ENCODE measurements around the gene CLCN1. TPM values are rescaled to one million over a fixed set of nuclear protein-coding genes. Genes with fewer than 3 reads are reported as not detected.

The CLCN1 gene
- total RNA-seq: not detected
- long read RNA-seq: 0 reads

GRCh38 chr7:143315776-143316175, at the start of gene CLCN1:
Gene CLCN1, plus strand, starts transcription at chr7:143316111. Its CDS starts 102 bp downstream, at chr7:143316213.
- intact Hi-C loops (cut with DNase I): no loop called here
- no peak for DNase-seq (ENCODE audit: low spot score)

GRCh38 chr7:143269251-143269650, 46.7 kb upstream of the CLCN1 start:
- no peak for DNase-seq (ENCODE audit: low spot score)
- intact Hi-C loops (cut with DNase I): no loop called here

GRCh38 chr7:143271240-143271639, 44.7 kb upstream of the CLCN1 start:
- intact Hi-C loops (cut with DNase I): no loop called here
- no peak for DNase-seq (ENCODE audit: low spot score)

GRCh38 chr7:143272871-143273270, 43.0 kb upstream of the CLCN1 start:
- intact Hi-C loops (cut with DNase I): no loop called here
- DNase-seq (ENCODE audit: low spot score): no peak

- intact Hi-C loops (cut with DNase I): no loop called here
- no peak for DNase-seq (ENCODE audit: low spot score)
Measured at GRCh38 chr7:143279186-143280098, 36.5 kb upstream of the CLCN1 start.

- intact Hi-C loops (cut with DNase I): no loop called here
Measured at GRCh38 chr7:143280160-143280559, 35.8 kb upstream of the CLCN1 start.

GRCh38 chr7:143280566-143280965, 35.3 kb upstream of the CLCN1 start:
- intact Hi-C loops (cut with DNase I): no loop called here
- DNase-seq (ENCODE audit: low spot score): no peak

More at GRCh38 chr7:143280160-143280559, 35.8 kb upstream of the CLCN1 start:
- DNase-seq (ENCODE audit: low spot score): no peak

GRCh38 chr7:143281529-143281928, 34.4 kb upstream of the CLCN1 start:
- no peak for DNase-seq (ENCODE audit: low spot score)
- intact Hi-C loops (cut with DNase I): no loop called here

GRCh38 chr7:143282124-143282523, 33.8 kb upstream of the CLCN1 start:
- intact Hi-C loops (cut with DNase I): no loop called here
- no peak for DNase-seq (ENCODE audit: low spot score)

GRCh38 chr7:143283381-143283780, 32.5 kb upstream of the CLCN1 start:
- intact Hi-C loops (cut with DNase I): no loop called here

GRCh38 chr7:143284591-143285469, 31.1 kb upstream of the CLCN1 start, which contains the start of gene TMEM139:
Gene TMEM139, plus strand, starts transcription at chr7:143284958. Its CDS starts 1,000 bp downstream, at chr7:143285958.
- no peak for DNase-seq (ENCODE audit: low spot score)
- intact Hi-C loops (cut with DNase I): loop anchor here (5.0 kb wide), 1 partner anchor 97 kb away; the partner anchor contains the start of gene ZYX

More at GRCh38 chr7:143283381-143283780, 32.5 kb upstream of the CLCN1 start:
- DNase-seq (ENCODE audit: low spot score): no peak

- intact Hi-C loops (cut with DNase I): loop anchor here (5.0 kb wide), 1 partner anchor 97 kb away; the partner anchor contains the start of gene ZYX
- no peak for DNase-seq (ENCODE audit: low spot score)
Measured at GRCh38 chr7:143285470-143285778, 30.5 kb upstream of the CLCN1 start.

- intact Hi-C loops (cut with DNase I): loop anchor here (5.0 kb wide), 1 partner anchor 96 kb away; the partner anchor contains the start of gene ZYX
- DNase-seq (ENCODE audit: low spot score): no peak
Measured at GRCh38 chr7:143285806-143286521, 29.9 kb upstream of the CLCN1 start.

- intact Hi-C loops (cut with DNase I): loop anchor here (5.0 kb wide), 1 partner anchor 96 kb away; the partner anchor contains the start of gene ZYX
Measured at GRCh38 chr7:143286522-143286890, 29.4 kb upstream of the CLCN1 start.

GRCh38 chr7:143287339-143287934, 28.5 kb upstream of the CLCN1 start:
- intact Hi-C loops (cut with DNase I): loop anchor here (5.0 kb wide), 1 partner anchor 95 kb away; the partner anchor contains the start of gene ZYX
- no peak for DNase-seq (ENCODE audit: low spot score)

More at GRCh38 chr7:143286522-143286890, 29.4 kb upstream of the CLCN1 start:
- DNase-seq (ENCODE audit: low spot score): no peak

GRCh38 chr7:143287935-143288826, 27.7 kb upstream of the CLCN1 start, which contains the start of gene CASP2:
Gene CASP2, plus strand, starts transcription at chr7:143288351. Its CDS starts 105 bp downstream, at chr7:143288456.
- intact Hi-C loops (cut with DNase I): loop anchor here (2.0 to 5.0 kb wide), 2 partner anchors 25 to 94 kb away; partner anchors contain the start of genes GSTK1 and ZYX
- DNase-seq (ENCODE audit: low spot score): peak; percentile 99

GRCh38 chr7:143288836-143289235, 27.1 kb upstream of the CLCN1 start:
- intact Hi-C loops (cut with DNase I): loop anchor here (2.0 to 5.0 kb wide), 2 partner anchors 26 to 93 kb away; partner anchors contain the start of genes GSTK1 and ZYX
- no peak for DNase-seq (ENCODE audit: low spot score)

All from cardiac septum (tissue), 1 donor.